WTC11 (cell line): ENCODE measurements around the gene CCL17. TPM values are rescaled to one million over a fixed set of nuclear protein-coding genes. Genes with fewer than 3 reads are reported as not detected.

Experiments used
- ATAC-seq: fragments of 200-7000 bp; cut with Tn5 transposase; 2 replicates; pipeline ENCODE4 v1.10.0; 2021; ENCODE audit warnings: mild to moderate bottlenecking, moderate library complexity
- CTCF ChIA-PET: fragments of 300-600 bp; sonication (Branson Sonifier 250); formaldehyde crosslinking; loops from one replicate; lab custom pipeline; 2021; ENCODE audit warnings: antibody characterized with exemption; lab: Charles Lee
- POLR2A ChIA-PET: fragments of 350-600 bp; sonication (Branson Sonifier 250); formaldehyde crosslinking; loops from one replicate; lab custom pipeline; 2021; ENCODE audit warnings: antibody characterized with exemption; lab: Charles Lee
- DNase-seq: peaks from one replicate; pipeline ENCODE4 v3.0.0; 2021; ENCODE audit warnings: low spot score
- H3K27ac Mint-ChIP-seq: 2 replicates; pipeline ENCODE4 v1.8.0; 2021; ENCODE audit warnings: mixed read lengths
- H3K27me3 Mint-ChIP-seq: 2 replicates; pipeline ENCODE4 v1.8.0; 2021; ENCODE audit warnings: low read depth, mild to moderate bottlenecking, moderate library complexity, mixed read lengths
- H3K36me3 Mint-ChIP-seq: 2 replicates; pipeline ENCODE4 v1.8.0; 2021; ENCODE audit warnings: mixed read lengths
- H3K4me1 Mint-ChIP-seq: 2 replicates; pipeline ENCODE4 v1.8.0; 2022; ENCODE audit warnings: mixed read lengths
- H3K4me3 Mint-ChIP-seq: 2 replicates; pipeline ENCODE4 v1.8.0; 2021; ENCODE audit warnings: mild to moderate bottlenecking, moderate library complexity, mixed read lengths
- H3K9me3 Mint-ChIP-seq: 2 replicates; pipeline ENCODE4 v1.8.0; 2021; ENCODE audit warnings: mixed read lengths
- ATF1 ChIP-seq: sonication (generic); formaldehyde crosslinking; IDR thresholded peaks from 2 replicates; pipeline ENCODE4 v1.8.1; 2023; ENCODE audit warnings: mild to moderate bottlenecking, moderate library complexity, missing genetic modification reagents
- CBFB ChIP-seq: sonication (generic); formaldehyde crosslinking; IDR thresholded peaks from 2 replicates; pipeline ENCODE4 v1.8.1; 2022; ENCODE audit warnings: mild to moderate bottlenecking, low read depth, missing genetic modification reagents
- CREB1 ChIP-seq: sonication (generic); formaldehyde crosslinking; IDR thresholded peaks from 2 replicates; pipeline ENCODE4 v1.8.0; 2023; ENCODE audit warnings: mild to moderate bottlenecking, missing genetic modification reagents
- CREM ChIP-seq: sonication (generic); formaldehyde crosslinking; IDR thresholded peaks from 2 replicates; pipeline ENCODE4 v1.8.1; 2022; ENCODE audit warnings: mild to moderate bottlenecking, missing genetic modification reagents, moderate library complexity
- EMX1 ChIP-seq: fragments of 250-450 bp; sonication (Bioruptor Pico); IDR thresholded peaks from 2 replicates; pipeline ENCODE4 v1.8.0; 2021; ENCODE audit warnings: mild to moderate bottlenecking
- ETV6 ChIP-seq: sonication (generic); formaldehyde crosslinking; IDR thresholded peaks from 2 replicates; pipeline ENCODE4 v1.8.1; 2022; ENCODE audit warnings: mild to moderate bottlenecking, missing genetic modification reagents
- GABPB1 ChIP-seq: sonication (generic); formaldehyde crosslinking; IDR thresholded peaks from 2 replicates; pipeline ENCODE4 v1.8.1; 2023; ENCODE audit warnings: mild to moderate bottlenecking, missing genetic modification reagents
- IRF2 ChIP-seq: sonication (generic); formaldehyde crosslinking; IDR thresholded peaks from 2 replicates; pipeline ENCODE4 v1.8.0; 2022; ENCODE audit warnings: low read depth, missing genetic modification reagents, borderline replicate concordance
- NFYB ChIP-seq: sonication (generic); formaldehyde crosslinking; conservative IDR thresholded peaks from 2 replicates; pipeline ENCODE4 v1.8.0; 2022; ENCODE audit warnings: low read depth, missing genetic modification reagents
- NR2C2 ChIP-seq: sonication (generic); formaldehyde crosslinking; IDR thresholded peaks from 2 replicates; pipeline ENCODE4 v1.8.0; 2022; ENCODE audit warnings: mild to moderate bottlenecking, missing genetic modification reagents
- RELA ChIP-seq: sonication (generic); formaldehyde crosslinking; IDR thresholded peaks from 2 replicates; pipeline ENCODE4 v1.8.1; 2022; ENCODE audit warnings: missing genetic modification reagents, mild to moderate bottlenecking, borderline replicate concordance
- ZNF232 ChIP-seq: sonication (generic); formaldehyde crosslinking; IDR thresholded peaks from 2 replicates; pipeline ENCODE4 v1.8.0; 2022; ENCODE audit warnings: mild to moderate bottlenecking, missing genetic modification reagents
- ZNF423 ChIP-seq: fragments of 250-450 bp; sonication (Bioruptor Pico); IDR thresholded peaks from 2 replicates; pipeline ENCODE4 v2.1.2; 2022; ENCODE audit warnings: mild to moderate bottlenecking, moderate library complexity
- total RNA-seq: library from RNA; stranded (reverse); gene quantifications from 3 replicates; pipeline ENCODE4 v1.2.3, GENCODE V29; 2021
- TF ChIP-seq, protein P1 (sequence below): sonication (generic); formaldehyde crosslinking; IDR thresholded peaks from 2 replicates; pipeline ENCODE4 v1.8.1; 2023; ENCODE audit warnings: mild to moderate bottlenecking, missing genetic modification reagents, moderate library complexity
- TF ChIP-seq, protein P2 (sequence below): fragments of 250-450 bp; sonication (Bioruptor Pico); IDR thresholded peaks from 2 replicates; pipeline ENCODE4 v1.9.0; 2021; ENCODE audit warnings: mild to moderate bottlenecking
- TF ChIP-seq, protein P3 (sequence below): sonication (generic); formaldehyde crosslinking; IDR thresholded peaks from 2 replicates; pipeline ENCODE4 v1.8.0; 2022; ENCODE audit warnings: mild to moderate bottlenecking, missing genetic modification reagents
- TF ChIP-seq, protein P4 (sequence below): sonication (generic); formaldehyde crosslinking; conservative IDR thresholded peaks from 2 replicates; pipeline ENCODE4 v1.8.1; 2022; ENCODE audit warnings: mild to moderate bottlenecking, missing genetic modification reagents
- TF ChIP-seq, protein P5 (sequence below): fragments of 250-450 bp; sonication (Bioruptor Pico); IDR thresholded peaks from 2 replicates; pipeline ENCODE4 v1.8.0; 2021; ENCODE audit warnings: mild to moderate bottlenecking

The CCL17 gene
- total RNA-seq, 1 experiment from 2014 or later, result not detected

DNA sequence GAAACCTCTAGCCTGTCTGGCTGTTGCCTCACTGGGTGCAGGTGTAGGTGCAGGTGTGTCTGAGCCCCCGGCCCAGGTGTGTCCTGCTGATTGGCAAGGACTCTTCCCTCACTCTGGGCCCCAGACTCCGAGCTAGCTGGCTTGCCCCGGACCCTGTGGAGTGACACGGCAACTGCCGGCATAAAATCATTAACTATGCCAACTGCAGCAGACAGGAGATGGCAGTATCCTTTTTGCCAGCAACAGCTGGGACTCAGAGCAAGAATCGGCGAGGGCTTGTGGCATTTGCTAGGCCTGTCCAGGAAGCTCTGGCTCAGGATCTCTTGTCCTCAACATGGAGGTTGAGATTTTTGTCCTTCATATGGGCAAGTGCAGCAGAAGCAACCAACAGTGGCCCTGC is 21.8 kb downstream of the CCL17 start:
- ATAC-seq, result no peak
- no peaks in the 10 kb centered on the region for H3K9me3 Mint-ChIP-seq
- peaks cover 7% of the 10 kb centered on the region for H3K4me1 Mint-ChIP-seq
- no peak for DNase-seq
- ChIA-PET POLR2A (interaction anchor here (0.7 kb wide), 1 partner anchor 136 kb away, joined by 3 read pairs; no protein-coding TSS in a partner anchor), CTCF (interaction anchor here (0.6 to 1.2 kb wide), 2 partner anchors 9 to 10 kb away, joined by 3 read pairs; no protein-coding TSS in a partner anchor)
- H3K27ac Mint-ChIP-seq, result no peak overlapping the region
- H3K27me3 Mint-ChIP-seq, result no peaks in the 10 kb centered on the region
- TF ChIP-seq RELA (CRISPR knock-in tag) (no peak), ZNF423 (no peak), CREM (CRISPR knock-in tag) (no peak), CREB1 (CRISPR knock-in tag) (no peak), CBFB (CRISPR knock-in tag) (no peak), EMX1 (CRISPR knock-in tag) (no peak), ZNF232 (CRISPR knock-in tag) (no peak)
- peaks cover 39% of the 10 kb centered on the region for H3K36me3 Mint-ChIP-seq
- no peak overlapping the region for H3K4me3 Mint-ChIP-seq

DNA sequence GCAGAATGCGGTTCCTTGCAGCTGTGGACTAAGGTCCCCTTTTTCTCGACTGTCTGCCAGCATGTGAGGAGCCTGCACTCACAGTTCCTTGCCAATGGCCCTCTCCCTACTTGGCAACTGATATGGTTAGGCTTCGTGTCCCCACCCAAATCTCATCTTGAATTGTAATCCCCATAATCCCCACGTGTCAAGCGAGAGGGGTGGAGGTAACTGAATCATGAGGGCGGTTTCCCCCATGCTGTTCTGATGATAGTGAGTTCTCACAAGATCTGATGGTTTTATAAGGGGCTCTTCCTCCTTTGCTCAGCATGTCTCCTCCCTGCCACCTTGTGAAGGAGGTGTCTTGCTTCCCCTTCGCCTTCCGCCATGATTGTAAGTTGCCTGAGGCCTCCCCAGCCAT is 22.7 kb downstream of the CCL17 start:
- TF ChIP-seq NR2C2 (no peak), ZNF232 (CRISPR knock-in tag) (no peak), ATF1 (CRISPR knock-in tag) (no peak), IRF2 (CRISPR knock-in tag) (no peak), NFYB (CRISPR knock-in tag) (no peak), ETV6 (no peak)
- TF ChIP-seq, protein P1, sequence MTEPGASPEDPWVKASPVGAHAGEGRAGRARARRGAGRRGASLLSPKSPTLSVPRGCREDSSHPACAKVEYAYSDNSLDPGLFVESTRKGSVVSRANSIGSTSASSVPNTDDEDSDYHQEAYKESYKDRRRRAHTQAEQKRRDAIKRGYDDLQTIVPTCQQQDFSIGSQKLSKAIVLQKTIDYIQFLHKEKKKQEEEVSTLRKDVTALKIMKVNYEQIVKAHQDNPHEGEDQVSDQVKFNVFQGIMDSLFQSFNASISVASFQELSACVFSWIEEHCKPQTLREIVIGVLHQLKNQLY (CRISPR knock-in tag), result no peak
- TF ChIP-seq, protein P2, sequence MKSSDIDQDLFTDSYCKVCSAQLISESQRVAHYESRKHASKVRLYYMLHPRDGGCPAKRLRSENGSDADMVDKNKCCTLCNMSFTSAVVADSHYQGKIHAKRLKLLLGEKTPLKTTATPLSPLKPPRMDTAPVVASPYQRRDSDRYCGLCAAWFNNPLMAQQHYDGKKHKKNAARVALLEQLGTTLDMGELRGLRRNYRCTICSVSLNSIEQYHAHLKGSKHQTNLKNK (CRISPR knock-in tag), result no peak
- TF ChIP-seq, protein P3, sequence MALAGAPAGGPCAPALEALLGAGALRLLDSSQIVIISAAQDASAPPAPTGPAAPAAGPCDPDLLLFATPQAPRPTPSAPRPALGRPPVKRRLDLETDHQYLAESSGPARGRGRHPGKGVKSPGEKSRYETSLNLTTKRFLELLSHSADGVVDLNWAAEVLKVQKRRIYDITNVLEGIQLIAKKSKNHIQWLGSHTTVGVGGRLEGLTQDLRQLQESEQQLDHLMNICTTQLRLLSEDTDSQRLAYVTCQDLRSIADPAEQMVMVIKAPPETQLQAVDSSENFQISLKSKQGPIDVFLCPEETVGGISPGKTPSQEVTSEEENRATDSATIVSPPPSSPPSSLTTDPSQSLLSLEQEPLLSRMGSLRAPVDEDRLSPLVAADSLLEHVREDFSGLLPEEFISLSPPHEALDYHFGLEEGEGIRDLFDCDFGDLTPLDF (CRISPR knock-in tag), result no peak
- TF ChIP-seq, protein P4, sequence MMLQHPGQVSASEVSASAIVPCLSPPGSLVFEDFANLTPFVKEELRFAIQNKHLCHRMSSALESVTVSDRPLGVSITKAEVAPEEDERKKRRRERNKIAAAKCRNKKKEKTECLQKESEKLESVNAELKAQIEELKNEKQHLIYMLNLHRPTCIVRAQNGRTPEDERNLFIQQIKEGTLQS (CRISPR knock-in tag), result no peak

DNA sequence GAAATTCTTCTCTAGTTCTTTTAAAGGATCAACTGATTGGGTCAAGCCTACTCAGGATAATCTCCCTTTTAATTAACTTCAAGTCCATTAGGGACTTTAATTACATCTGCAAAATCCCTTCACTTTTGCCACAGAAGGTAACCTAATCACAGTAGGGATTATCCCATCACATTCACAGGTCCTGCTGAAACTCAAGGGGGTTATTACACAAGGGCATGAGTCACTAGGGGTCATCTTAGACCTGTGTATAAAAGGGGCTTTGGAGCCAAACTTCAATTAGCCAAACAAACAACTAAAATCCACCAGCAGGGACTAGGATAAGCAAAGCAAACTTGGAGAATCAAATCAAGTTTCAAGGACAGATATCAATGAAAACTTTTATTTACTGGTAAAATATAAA is 23.3 kb downstream of the CCL17 start:
- Mint-ChIP-seq H3K27ac (no peak overlapping the region), H3K27me3 (no peaks in the 10 kb centered on the region), H3K9me3 (no peaks in the 10 kb centered on the region), H3K36me3 (peaks cover 47% of the 10 kb centered on the region), H3K4me1 (no peaks in the 10 kb centered on the region), H3K4me3 (no peak overlapping the region)
- POLR2A ChIA-PET, result no interaction called here
- DNase-seq (no peak), ATAC-seq (no peak)
- 0 out of 2 replicates have a peak, but pooled peaks have one; percentile 23 for TF ChIP-seq GABPB1
- TF ChIP-seq, protein P5, sequence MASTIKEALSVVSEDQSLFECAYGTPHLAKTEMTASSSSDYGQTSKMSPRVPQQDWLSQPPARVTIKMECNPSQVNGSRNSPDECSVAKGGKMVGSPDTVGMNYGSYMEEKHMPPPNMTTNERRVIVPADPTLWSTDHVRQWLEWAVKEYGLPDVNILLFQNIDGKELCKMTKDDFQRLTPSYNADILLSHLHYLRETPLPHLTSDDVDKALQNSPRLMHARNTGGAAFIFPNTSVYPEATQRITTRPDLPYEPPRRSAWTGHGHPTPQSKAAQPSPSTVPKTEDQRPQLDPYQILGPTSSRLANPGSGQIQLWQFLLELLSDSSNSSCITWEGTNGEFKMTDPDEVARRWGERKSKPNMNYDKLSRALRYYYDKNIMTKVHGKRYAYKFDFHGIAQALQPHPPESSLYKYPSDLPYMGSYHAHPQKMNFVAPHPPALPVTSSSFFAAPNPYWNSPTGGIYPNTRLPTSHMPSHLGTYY (CRISPR knock-in tag), result no peak
- CTCF ChIA-PET, result no interaction called here

More for the DNA sequence above, 22.7 kb downstream of the CCL17 start:
- POLR2A ChIA-PET, result no interaction called here
- ATAC-seq (no peak), DNase-seq (no peak)
- Mint-ChIP-seq H3K4me3 (no peak overlapping the region), H3K27ac (0 out of 2 replicates have a peak overlapping the region, but pooled peaks have one; percentile 19), H3K9me3 (no peaks in the 10 kb centered on the region), H3K27me3 (no peaks in the 10 kb centered on the region), H3K36me3 (peaks cover 41% of the 10 kb centered on the region), H3K4me1 (peaks cover 4% of the 10 kb centered on the region)
- CTCF ChIA-PET, result interaction anchor here (1.2 kb wide), 1 partner anchor 10 kb away, joined by 3 read pairs; no protein-coding TSS in a partner anchor
